Ovary (tissue), 9 donors: ENCODE data around the gene RERE. TPM values are rescaled to one million over a fixed set of nuclear protein-coding genes. Genes with fewer than 3 reads are reported as not detected.

Experiments
- DNase-seq, 5 donors: peaks; one replicate each; pipeline ENCODE4 v3.0.0-alpha.2; 2019 to 2020
- H3K27ac ChIP-seq, 2 donors: fragments of 200-600 bp; one replicate each; pipeline versions ENCODE4 v1.5.1 to v1.8.0; 2019 to 2022
- H3K27me3 ChIP-seq: fragments of 200-600 bp; one replicate; pipeline ENCODE4 v1.8.0; 2022
- H3K36me3 ChIP-seq: fragments of 200-600 bp; sonication (generic); one replicate; pipeline ENCODE4 v1.5.1; 2019
- H3K4me1 ChIP-seq: one replicate; pipeline ENCODE4 v1.8.1; 2013; ENCODE audit warnings: mild to moderate bottlenecking, moderate library complexity; ENCODE audit not compliant: insufficient read depth
- H3K4me3 ChIP-seq: fragments of 200-600 bp; sonication (generic); one replicate; pipeline ENCODE4 v1.5.1; 2017
- H3K9me3 ChIP-seq, 2 donors: fragments of 200-600 bp in 1 of 2; sonication (generic) in 1 of 2; one replicate each; pipeline versions ENCODE4 v1.5.1 to v1.8.1; 2013 to 2019; ENCODE audit warnings: mild to moderate bottlenecking in 1 of 2, moderate library complexity in 1 of 2
- CTCF ChIP-seq, 3 donors: fragments of 450-650 bp in 2 of 3; fragments of 200-600 bp in 1 of 3; IDR thresholded peaks; one replicate each; pipeline versions ENCODE4 v1.5.1 to v1.8.0; 2016 to 2022; ENCODE audit warnings: antibody characterized with exemption in 3 of 3, mild to moderate bottlenecking in 1 of 3
- EP300 ChIP-seq: sonication (generic); formaldehyde crosslinking; IDR thresholded peaks from one replicate; pipeline ENCODE4 v1.6.1; 2017; ENCODE audit warnings: antibody characterized with exemption
- POLR2A ChIP-seq: fragments of 450-650 bp; IDR thresholded peaks from one replicate; pipeline ENCODE4 v1.6.1; 2017; ENCODE audit warnings: antibody characterized with exemption, mild to moderate bottlenecking, moderate library complexity
- WGBS, 3 donors: extraction: QIAGEN DNeasy Blood & Tissue Kit in 1 of 3; methylation state at CpG; one replicate each; pipeline versions ENCODE4 v1.1.5 to v1.1.7; 2013 to 2017; 5-methylcytosine and 5-hydroxymethylcytosine counted together
- intact Hi-C, 4 donors: fragments of 100-400 bp; cut with DNase I; formaldehyde crosslinking; loops; one replicate each; pipeline versions ENCODE4 v1.11.0 to v1.15.1; 2022 to 2023
- polyA plus RNA-seq, 2 donors: library from polyadenylated mRNA; stranded (reverse); fragments of 200-250 nt in 1 of 2; fragments of 350-450 nt in 1 of 2; fragmentation: Illumina TruSeq in 1 of 2; extraction: RNeasy Lipid Tissue Mini Kit (QIAGEN cat#74804) in 1 of 2; gene quantifications; one replicate each; pipeline ENCODE4 v1.2.3, GENCODE V29; 2013 to 2014
- total RNA-seq, 7 donors: library from RNA; depleted of rRNA in 2 of 7; stranded (reverse); fragments of >200 nt in 2 of 7; fragmentation: NEBNext Ultra II Directional in 3 of 7; extraction: Animal tissue kit (Norgen Biotek cat#: 25700) in 3 of 7; gene quantifications; one replicate each; pipeline versions ENCODE4 v1.1.0 to v1.2.4, GENCODE V29; 2016 to 2023
- donor health status: DM: no; HTN: no; CAD: no; lungs with moderate emphysema.
- donor health status: DM: no; HTN: no; CAD: no.
- donor health status: Bipolar disorder and iron deficiency.
- donor health status: DM: yes; HTN: yes; CAD: no.
- donor health status: DM: no; HTN: no; CAD: no.
- donor health status: DM: yes; HTN: yes; CAD: no.

The RERE gene
- total and polyA plus RNA-seq, 9 donors: 36.7 to 119 (median 114) TPM

- Histone ChIP-seq H3K36me3 (no peaks in the 10 kb centered on the region), H3K27ac (no peak overlapping the region), H3K4me3 (no peak overlapping the region), H3K9me3 (no peaks in the 10 kb centered on the region), H3K27me3 (no peaks in the 10 kb centered on the region), H3K4me1 (peaks cover 5% of the 10 kb centered on the region)
- TF ChIP-seq EP300 (no peak), POLR2A (no peak), CTCF (IDR thresholded peaks at IDR 0.05) (no peak)
- no peak for DNase-seq
- 56 to 75% (median 67%) methylated on average over 4 of the region's 4 CpGs for WGBS, 3 donors
- intact Hi-C loops: no loop called here
Measured at GRCh38 chr1:8547791-8548190, 269.6 kb downstream of the RERE start.

DNA sequence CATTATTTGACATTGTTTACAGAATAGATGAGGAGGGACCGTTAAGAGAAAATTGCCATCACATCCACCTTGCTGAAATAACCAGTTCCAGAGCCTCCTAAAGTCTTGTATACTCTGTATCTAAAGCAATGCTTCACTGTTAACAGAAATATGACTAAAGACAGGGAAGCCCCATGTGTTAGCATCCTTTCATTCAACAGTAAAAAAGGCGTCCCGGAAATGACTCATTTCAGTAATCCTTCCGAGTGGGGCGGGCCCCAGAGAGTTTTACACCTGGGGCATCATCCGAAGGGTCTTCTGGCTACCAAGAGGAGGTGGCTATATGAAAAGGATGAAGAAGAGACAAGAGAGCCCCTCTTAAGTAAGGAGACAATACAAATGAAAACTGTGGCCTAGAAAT lies 272.4 kb downstream of the RERE start:
- TF ChIP-seq CTCF (IDR thresholded peaks at IDR 0.05) (no peak), EP300 (no peak), POLR2A (no peak)
- WGBS, 3 donors: 89 to 95% (median 94%) methylated on average over 6 of the region's 6 CpGs
- intact Hi-C loops: no loop called here
- H3K4me1 ChIP-seq: peaks cover 1% of the 10 kb centered on the region
- H3K9me3 ChIP-seq: no peaks in the 10 kb centered on the region
- H3K4me3 ChIP-seq: no peak overlapping the region
- DNase-seq: no peak
- H3K27ac ChIP-seq: no peak overlapping the region
- H3K36me3 ChIP-seq: no peaks in the 10 kb centered on the region
- H3K27me3 ChIP-seq: no peaks in the 10 kb centered on the region

GRCh38 chr1:8544644-8545043 lies 272.8 kb downstream of the RERE start:
- peaks cover 1% of the 10 kb centered on the region for H3K4me1 ChIP-seq
- intact Hi-C loops: no loop called here
- H3K27ac ChIP-seq: no peak overlapping the region
- no peaks in the 10 kb centered on the region for H3K36me3 ChIP-seq
- 73 to 93% (median 91%) methylated on average over 1 of the region's 1 CpG for WGBS, 3 donors
- H3K27me3 ChIP-seq: no peaks in the 10 kb centered on the region
- no peak overlapping the region for H3K4me3 ChIP-seq
- no peaks in the 10 kb centered on the region for H3K9me3 ChIP-seq
- TF ChIP-seq POLR2A: no peak
- TF ChIP-seq EP300: no peak
- TF ChIP-seq CTCF (IDR thresholded peaks at IDR 0.05): no peak
- no peak for DNase-seq

GRCh38 chr1:8543965-8544364 lies 273.5 kb downstream of the RERE start:
- Histone ChIP-seq H3K36me3 (no peaks in the 10 kb centered on the region), H3K9me3 (no peaks in the 10 kb centered on the region), H3K27me3 (no peaks in the 10 kb centered on the region), H3K4me1 (peaks cover 1% of the 10 kb centered on the region), H3K27ac (no peak overlapping the region), H3K4me3 (no peak overlapping the region)
- no peak for TF ChIP-seq POLR2A
- no peak for DNase-seq
- intact Hi-C loops: no loop called here

GRCh38 chr1:8541961-8542521 lies 275.4 kb downstream of the RERE start:
- 68 to 79% (median 78%) methylated on average over 8 of the region's 8 CpGs for WGBS, 3 donors
- no peak overlapping the region for H3K27ac ChIP-seq
- H3K4me1 ChIP-seq: peaks cover 1% of the 10 kb centered on the region

More at GRCh38 chr1:8541961-8542521, 275.4 kb downstream of the RERE start:
- H3K9me3 ChIP-seq: no peaks in the 10 kb centered on the region
- TF ChIP-seq CTCF (IDR thresholded peaks at IDR 0.05) (no peak), EP300 (no peak), POLR2A (no peak)
- no peaks in the 10 kb centered on the region for H3K27me3 ChIP-seq
- intact Hi-C loops: no loop called here
- DNase-seq: no peak
- H3K4me3 ChIP-seq: no peak overlapping the region
- no peaks in the 10 kb centered on the region for H3K36me3 ChIP-seq
